ENCODE results near the gene DEUP1. TPM values are rescaled to one million over a fixed set of nuclear protein-coding genes. Genes with fewer than 3 reads are reported as not detected.

The DEUP1 gene
- total RNA-seq, 4 donors from 2014 or later: not detected

GRCh38 chr11:93319224-93319839 is 11.2 kb upstream of the DEUP1 start:
- H3K36me3 ChIP-seq: no peaks in the 10 kb centered on the region
- H3K27me3 ChIP-seq: no peaks in the 10 kb centered on the region
- ATAC-seq: no peak
- no peak overlapping the region for H3K4me3 ChIP-seq
- no peak for TF ChIP-seq POLR2A (IDR thresholded peaks at IDR 0.05)
- no peak for TF ChIP-seq POLR2AphosphoS5 (IDR thresholded peaks at IDR 0.05)
- TF ChIP-seq EP300 (IDR thresholded peaks at IDR 0.05): no peak
- TF ChIP-seq, protein P1, sequence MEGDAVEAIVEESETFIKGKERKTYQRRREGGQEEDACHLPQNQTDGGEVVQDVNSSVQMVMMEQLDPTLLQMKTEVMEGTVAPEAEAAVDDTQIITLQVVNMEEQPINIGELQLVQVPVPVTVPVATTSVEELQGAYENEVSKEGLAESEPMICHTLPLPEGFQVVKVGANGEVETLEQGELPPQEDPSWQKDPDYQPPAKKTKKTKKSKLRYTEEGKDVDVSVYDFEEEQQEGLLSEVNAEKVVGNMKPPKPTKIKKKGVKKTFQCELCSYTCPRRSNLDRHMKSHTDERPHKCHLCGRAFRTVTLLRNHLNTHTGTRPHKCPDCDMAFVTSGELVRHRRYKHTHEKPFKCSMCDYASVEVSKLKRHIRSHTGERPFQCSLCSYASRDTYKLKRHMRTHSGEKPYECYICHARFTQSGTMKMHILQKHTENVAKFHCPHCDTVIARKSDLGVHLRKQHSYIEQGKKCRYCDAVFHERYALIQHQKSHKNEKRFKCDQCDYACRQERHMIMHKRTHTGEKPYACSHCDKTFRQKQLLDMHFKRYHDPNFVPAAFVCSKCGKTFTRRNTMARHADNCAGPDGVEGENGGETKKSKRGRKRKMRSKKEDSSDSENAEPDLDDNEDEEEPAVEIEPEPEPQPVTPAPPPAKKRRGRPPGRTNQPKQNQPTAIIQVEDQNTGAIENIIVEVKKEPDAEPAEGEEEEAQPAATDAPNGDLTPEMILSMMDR (IDR thresholded peaks at IDR 0.05): no peak
- no peaks in the 10 kb centered on the region for H3K4me1 ChIP-seq
- H3K27ac ChIP-seq: no peak overlapping the region
- WGBS, 2 donors (ENCODE audit: low coverage in 1 of 2): 36 to 90% methylated on average over 2 of the region's 2 CpGs
- H3K9me3 ChIP-seq: peaks cover 0 to 13% (median 0%) of the 10 kb centered on the region in 3 donors

DNA sequence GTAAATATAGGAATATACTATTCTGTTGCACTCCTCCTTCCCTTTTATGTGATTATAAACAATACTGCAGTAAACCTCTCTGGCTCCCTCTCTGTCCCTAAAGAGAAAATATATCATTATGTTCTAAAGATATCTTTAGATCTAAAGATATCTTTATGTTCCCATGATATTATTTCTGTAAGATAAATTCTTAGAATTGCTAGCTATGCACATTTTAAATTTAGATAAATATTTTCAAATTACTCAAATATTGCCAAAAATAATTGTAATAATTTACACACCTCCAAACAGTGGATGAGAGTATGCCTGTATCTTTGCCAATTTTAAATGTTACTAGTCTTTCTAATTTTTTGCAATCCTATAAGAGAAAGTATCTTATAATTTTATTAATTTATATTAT is 10.3 kb upstream of the DEUP1 start:
- Histone ChIP-seq H3K27me3 (no peaks in the 10 kb centered on the region), H3K36me3 (no peaks in the 10 kb centered on the region), H3K4me1 (no peaks in the 10 kb centered on the region), H3K4me3 (no peak overlapping the region), H3K27ac (no peak overlapping the region), H3K9me3 (peaks cover 0 to 9% (median 0%) of the 10 kb centered on the region in 3 donors)
- TF ChIP-seq POLR2AphosphoS5 (IDR thresholded peaks at IDR 0.05) (no peak), POLR2A (IDR thresholded peaks at IDR 0.05) (no peak), EP300 (IDR thresholded peaks at IDR 0.05) (no peak)
- TF ChIP-seq, protein P1 (IDR thresholded peaks at IDR 0.05): no peak
- ATAC-seq: no peak

DNA sequence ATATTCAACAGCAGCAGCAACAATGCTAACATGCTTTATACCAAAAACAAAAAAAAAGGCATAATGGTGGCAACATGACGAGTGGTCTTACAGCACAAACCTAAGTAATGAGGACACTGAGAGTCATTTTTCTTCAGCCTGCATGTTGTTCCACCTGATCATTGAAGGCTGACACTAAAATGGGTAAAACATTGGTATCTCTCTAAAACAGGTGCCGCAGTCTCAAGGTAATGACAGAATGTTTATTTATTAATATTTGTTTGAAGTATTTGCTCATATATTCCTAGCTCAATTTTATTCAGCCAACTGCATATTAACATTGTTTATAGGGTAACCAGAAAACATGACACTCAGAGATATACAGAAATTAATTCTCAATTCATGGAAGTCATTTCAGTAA is 8.3 kb upstream of the DEUP1 start:
- no peaks in the 10 kb centered on the region for H3K27me3 ChIP-seq
- TF ChIP-seq POLR2AphosphoS5 (IDR thresholded peaks at IDR 0.05): no peak
- no peak for TF ChIP-seq POLR2A (IDR thresholded peaks at IDR 0.05)
- TF ChIP-seq, protein P1 (IDR thresholded peaks at IDR 0.05): no peak
- TF ChIP-seq EP300 (IDR thresholded peaks at IDR 0.05): no peak
- no peak for ATAC-seq
- H3K27ac ChIP-seq: no peak overlapping the region
- no peaks in the 10 kb centered on the region for H3K4me1 ChIP-seq
- peaks cover 0 to 9% (median 0%) of the 10 kb centered on the region in 3 donors for H3K9me3 ChIP-seq
- 84 to 88% methylated on average over 2 of the region's 2 CpGs for WGBS, 2 donors (ENCODE audit: low coverage in 1 of 2)
- no peaks in the 10 kb centered on the region for H3K36me3 ChIP-seq
- H3K4me3 ChIP-seq: no peak overlapping the region

DNA sequence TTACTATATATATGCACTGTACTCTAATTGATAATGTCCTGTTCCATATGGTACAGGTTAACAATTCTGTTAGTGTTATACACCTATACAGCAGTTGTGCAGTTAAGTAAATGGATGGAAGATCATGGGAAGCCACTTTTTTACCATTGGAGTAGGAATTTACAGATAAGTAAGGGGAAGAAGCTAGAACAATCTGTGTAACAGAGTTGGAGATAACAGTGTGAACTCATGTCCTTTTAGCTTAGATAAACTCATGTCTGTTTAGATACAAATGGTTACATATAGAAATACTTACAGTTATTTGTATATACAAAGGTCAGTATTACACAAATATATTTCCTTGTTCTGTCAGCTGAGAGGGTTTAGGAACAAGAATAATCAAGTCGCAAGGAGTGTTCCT is 6.8 kb upstream of the DEUP1 start:
- no peak for ATAC-seq
- TF ChIP-seq EP300 (IDR thresholded peaks at IDR 0.05) (no peak), POLR2A (IDR thresholded peaks at IDR 0.05) (no peak), POLR2AphosphoS5 (IDR thresholded peaks at IDR 0.05) (no peak)
- TF ChIP-seq, protein P1 (IDR thresholded peaks at IDR 0.05): no peak
- peaks cover 0 to 8% (median 0%) of the 10 kb centered on the region in 3 donors for H3K9me3 ChIP-seq

DNA sequence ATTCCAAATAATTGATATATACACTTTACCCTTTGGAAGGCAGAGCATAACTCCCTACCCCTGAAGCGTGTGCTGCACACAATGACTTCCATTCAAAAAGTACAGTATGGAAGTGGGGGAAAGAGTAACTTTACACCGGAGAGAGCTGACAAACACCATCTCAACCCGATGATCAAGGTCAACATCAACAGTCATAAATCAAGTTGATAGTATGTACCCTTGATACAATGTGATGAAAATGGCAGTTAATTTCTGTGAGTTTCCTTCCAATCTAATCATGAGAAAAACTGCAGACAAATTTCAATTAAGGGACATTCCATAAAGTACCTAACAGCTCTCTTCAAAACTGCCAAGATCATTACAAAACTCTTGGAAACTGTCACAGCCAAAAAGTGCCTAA is 6.0 kb upstream of the DEUP1 start:
- ATAC-seq: no peak
- Histone ChIP-seq H3K4me1 (no peaks in the 10 kb centered on the region), H3K36me3 (no peaks in the 10 kb centered on the region), H3K4me3 (no peak overlapping the region), H3K9me3 (peaks cover 0 to under 1% (median 0%) of the 10 kb centered on the region in 3 donors), H3K27me3 (no peaks in the 10 kb centered on the region), H3K27ac (no peak overlapping the region)
- TF ChIP-seq, protein P1 (IDR thresholded peaks at IDR 0.05): no peak
- TF ChIP-seq EP300 (IDR thresholded peaks at IDR 0.05) (no peak), POLR2A (IDR thresholded peaks at IDR 0.05) (no peak), POLR2AphosphoS5 (IDR thresholded peaks at IDR 0.05) (no peak)
- 49 to 51% methylated on average over 3 of the region's 3 CpGs for WGBS, 2 donors (ENCODE audit: low coverage in 1 of 2)

More for the DNA sequence above, 6.8 kb upstream of the DEUP1 start:
- H3K36me3 ChIP-seq: no peaks in the 10 kb centered on the region
- no peaks in the 10 kb centered on the region for H3K27me3 ChIP-seq
- WGBS, 2 donors (ENCODE audit: low coverage in 1 of 2): 85 to 86% methylated on average over 1 of the region's 1 CpG
- no peak overlapping the region for H3K27ac ChIP-seq
- H3K4me1 ChIP-seq: no peaks in the 10 kb centered on the region
- H3K4me3 ChIP-seq: no peak overlapping the region
